GM19023 (cell line): ENCODE results near the gene NPTXR.

ENCODE experiments used
- ATAC-seq: cut with Tn5 transposase; IDR thresholded peaks from one replicate; pipeline ENCODE4 v1.9.1; 2021; ENCODE audit warnings: mild to moderate bottlenecking, moderate library complexity; ENCODE audit not compliant: unreplicated experiment

The NPTXR gene

GRCh38 chr22:38853196-38853651 lies 9.4 kb upstream of the NPTXR start:
- no peak for ATAC-seq

- no peak for ATAC-seq
These were observed 8.7 kb upstream of the NPTXR start for GRCh38 chr22:38852522-38852921.

GRCh38 chr22:38850941-38851849 lies 7.4 kb upstream of the NPTXR start:
- no peak for ATAC-seq

- ATAC-seq, result no peak
These were observed 6.6 kb upstream of the NPTXR start for GRCh38 chr22:38850399-38850798.

- no peak for ATAC-seq
These were observed 6.0 kb upstream of the NPTXR start for GRCh38 chr22:38849811-38850210.

- ATAC-seq, result no peak
These were observed 2.6 kb upstream of the NPTXR start for GRCh38 chr22:38846412-38846811.

GRCh38 chr22:38845004-38845740 lies 1.3 kb upstream of the NPTXR start:
- no peak for ATAC-seq

GRCh38 chr22:38844315-38845003 lies 631 bp upstream of the NPTXR start:
- no peak for ATAC-seq

GRCh38 chr22:38843201-38843656 lies 599 bp downstream of the NPTXR start:
- ATAC-seq, result no peak

- no peak for ATAC-seq
These were observed 1.2 kb downstream of the NPTXR start for GRCh38 chr22:38842512-38843200.

GRCh38 chr22:38841635-38842034 lies 2.2 kb downstream of the NPTXR start:
- ATAC-seq, result no peak

- no peak for ATAC-seq
These were observed 2.6 kb downstream of the NPTXR start for GRCh38 chr22:38841211-38841610.

- ATAC-seq, result no peak
These were observed 3.7 kb downstream of the NPTXR start for GRCh38 chr22:38840129-38840528.

- ATAC-seq, result no peak
These were observed 4.1 kb downstream of the NPTXR start for GRCh38 chr22:38839686-38840085.

GRCh38 chr22:38837414-38837928 lies 6.4 kb downstream of the NPTXR start:
- ATAC-seq, result no peak

- no peak for ATAC-seq
These were observed 7.9 kb downstream of the NPTXR start for GRCh38 chr22:38835888-38836301.

GRCh38 chr22:38834991-38835390 lies 8.8 kb downstream of the NPTXR start:
- ATAC-seq, result no peak

- no peak for ATAC-seq
These were observed 9.4 kb downstream of the NPTXR start for GRCh38 chr22:38834215-38834953.

- ATAC-seq, result no peak
These were observed 10.8 kb downstream of the NPTXR start for GRCh38 chr22:38833061-38833460.
